Measurements from ENCODE around the gene TMEM37. TPM values are rescaled to one million over a fixed set of nuclear protein-coding genes. Genes with fewer than 3 reads are reported as not detected.

Gene TMEM37
- total RNA-seq, 2 donors from 2014 or later: 12.0 to 16.2 TPM

DNA sequence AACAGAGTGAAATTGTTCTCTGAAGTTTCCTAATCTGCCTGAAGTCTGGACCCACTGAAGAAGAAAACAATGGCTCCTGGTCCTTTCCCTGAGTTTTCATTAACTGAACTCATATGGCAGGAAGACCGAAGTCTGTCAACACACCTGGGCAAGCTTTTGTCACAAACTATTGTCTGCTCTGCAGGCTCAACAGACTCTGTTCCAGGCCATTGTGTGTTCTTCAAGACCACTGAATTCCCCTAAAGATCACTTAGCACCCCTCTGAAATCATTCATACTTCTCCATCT is 6.6 kb upstream of the TMEM37 start:
- Histone ChIP-seq H3K36me3 (ENCODE audit: control insufficient read depth, insufficient read depth, low read length) (no peaks in the 10 kb centered on the region), H3K27me3 (ENCODE audit: control insufficient read depth, insufficient read depth, low read length, poor library complexity, severe bottlenecking) (no peaks in the 10 kb centered on the region), H3K9me3 (ENCODE audit: control insufficient read depth, low read length) (peaks cover 39% of the 10 kb centered on the region), H3K9ac (ENCODE audit: extremely low read depth, low read length, poor library complexity, severe bottlenecking) (no peak overlapping the region), H3K27ac (ENCODE audit: low read depth, low read length) (no peak overlapping the region), H3K4me3 (ENCODE audit: low read length) (no peak overlapping the region), H3K4me1 (ENCODE audit: control insufficient read depth, insufficient read depth, low read length) (peaks cover 6% of the 10 kb centered on the region)
- Mint-ChIP-seq H3K4me1 (peaks cover 46% of the 10 kb centered on the region), H3K9me3 (peaks cover 27% of the 10 kb centered on the region), H3K36me3 (ENCODE audit: low read depth) (peaks cover 6% of the 10 kb centered on the region), H3K4me3 (no peak overlapping the region), H3K27me3 (ENCODE audit: insufficient read depth) (no peaks in the 10 kb centered on the region), H3K27ac (no peak overlapping the region)
- TF ChIP-seq, protein P1, sequence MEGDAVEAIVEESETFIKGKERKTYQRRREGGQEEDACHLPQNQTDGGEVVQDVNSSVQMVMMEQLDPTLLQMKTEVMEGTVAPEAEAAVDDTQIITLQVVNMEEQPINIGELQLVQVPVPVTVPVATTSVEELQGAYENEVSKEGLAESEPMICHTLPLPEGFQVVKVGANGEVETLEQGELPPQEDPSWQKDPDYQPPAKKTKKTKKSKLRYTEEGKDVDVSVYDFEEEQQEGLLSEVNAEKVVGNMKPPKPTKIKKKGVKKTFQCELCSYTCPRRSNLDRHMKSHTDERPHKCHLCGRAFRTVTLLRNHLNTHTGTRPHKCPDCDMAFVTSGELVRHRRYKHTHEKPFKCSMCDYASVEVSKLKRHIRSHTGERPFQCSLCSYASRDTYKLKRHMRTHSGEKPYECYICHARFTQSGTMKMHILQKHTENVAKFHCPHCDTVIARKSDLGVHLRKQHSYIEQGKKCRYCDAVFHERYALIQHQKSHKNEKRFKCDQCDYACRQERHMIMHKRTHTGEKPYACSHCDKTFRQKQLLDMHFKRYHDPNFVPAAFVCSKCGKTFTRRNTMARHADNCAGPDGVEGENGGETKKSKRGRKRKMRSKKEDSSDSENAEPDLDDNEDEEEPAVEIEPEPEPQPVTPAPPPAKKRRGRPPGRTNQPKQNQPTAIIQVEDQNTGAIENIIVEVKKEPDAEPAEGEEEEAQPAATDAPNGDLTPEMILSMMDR (conservative IDR thresholded peaks at IDR 0.05): no peak
- WGBS, 2 experiments (ENCODE audit: insufficient coverage in 1 of 2, insufficient read length in 1 of 2): 86 to 100% methylated on average over 1 of the region's 1 CpG
- DNase-seq: no peak

DNA sequence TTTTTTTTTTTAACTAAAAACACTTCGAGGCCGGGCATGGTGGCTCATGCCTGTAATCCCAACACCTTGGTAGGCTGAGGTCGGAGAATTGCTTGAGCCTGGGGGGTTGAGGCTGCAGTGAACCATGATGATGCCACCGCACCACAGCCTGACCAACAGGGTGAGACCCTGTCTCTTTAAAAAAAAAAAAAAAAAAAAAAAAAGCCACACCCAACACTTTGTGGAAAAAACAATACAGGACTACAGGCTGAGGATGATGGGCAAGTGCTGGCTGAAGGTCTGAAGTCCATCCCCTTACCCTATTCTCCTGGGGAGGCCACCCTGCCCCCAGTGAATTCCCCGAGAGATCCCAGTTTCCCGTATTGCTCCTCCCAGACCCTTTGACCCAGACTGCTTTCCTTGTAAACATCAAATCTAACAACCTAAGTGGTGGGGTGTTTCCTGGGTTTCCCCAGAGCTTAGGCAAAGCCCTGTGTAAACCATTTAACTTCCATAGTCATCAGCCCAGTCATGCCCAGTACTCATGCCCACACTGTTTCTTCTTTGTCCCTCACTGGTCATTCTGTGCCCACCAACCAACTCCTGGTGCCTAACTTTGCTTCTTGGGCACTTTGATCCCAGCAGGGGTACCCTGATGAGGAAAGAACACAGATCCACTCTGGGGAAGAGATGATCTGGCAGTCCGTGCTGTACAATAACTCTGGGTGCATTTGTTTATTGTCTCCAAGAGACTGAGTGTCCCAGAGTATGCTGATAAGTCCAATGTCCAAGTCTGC is 5.8 kb upstream of the TMEM37 start:
- Mint-ChIP-seq H3K36me3 (ENCODE audit: low read depth) (peaks cover 4% of the 10 kb centered on the region), H3K27me3 (ENCODE audit: insufficient read depth) (no peaks in the 10 kb centered on the region), H3K4me3 (no peak overlapping the region), H3K4me1 (peaks cover 53% of the 10 kb centered on the region), H3K9me3 (peaks cover 20% of the 10 kb centered on the region), H3K27ac (no peak overlapping the region)
- no peak for DNase-seq
- H3K9ac ChIP-seq (ENCODE audit: extremely low read depth, low read length, poor library complexity, severe bottlenecking): no peak overlapping the region
- peaks cover 31% of the 10 kb centered on the region for H3K9me3 ChIP-seq (ENCODE audit: control insufficient read depth, low read length)
- TF ChIP-seq, protein P1 (conservative IDR thresholded peaks at IDR 0.05): no peak
- no peaks in the 10 kb centered on the region for H3K27me3 ChIP-seq (ENCODE audit: control insufficient read depth, insufficient read depth, low read length, poor library complexity, severe bottlenecking)
- H3K27ac ChIP-seq (ENCODE audit: low read depth, low read length): no peak overlapping the region
- WGBS, 2 experiments (ENCODE audit: insufficient coverage in 1 of 2, insufficient read length in 1 of 2): 86 to 93% methylated on average over 1 to 7 of the region's 7 CpGs
- H3K4me1 ChIP-seq (ENCODE audit: control insufficient read depth, insufficient read depth, low read length): peaks cover 7% of the 10 kb centered on the region
- H3K36me3 ChIP-seq (ENCODE audit: control insufficient read depth, insufficient read depth, low read length): no peaks in the 10 kb centered on the region
- H3K4me3 ChIP-seq (ENCODE audit: low read length): no peak overlapping the region

DNA sequence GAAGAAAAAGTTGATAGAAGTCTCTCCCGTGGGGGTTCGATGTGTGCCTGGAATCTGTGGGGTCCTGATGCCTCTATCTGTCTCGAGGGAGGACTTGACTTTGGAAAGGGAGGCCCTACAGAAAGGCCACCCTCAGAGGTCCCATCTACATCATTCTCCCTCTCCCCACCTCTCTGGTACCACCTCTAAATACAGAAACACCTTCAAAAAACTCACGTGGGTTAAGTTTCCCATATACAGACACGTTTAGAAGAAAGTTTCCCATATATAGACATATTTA is 5.3 kb upstream of the TMEM37 start:
- Mint-ChIP-seq H3K27me3 (ENCODE audit: insufficient read depth) (no peaks in the 10 kb centered on the region), H3K4me3 (no peak overlapping the region), H3K9me3 (peaks cover 16% of the 10 kb centered on the region), H3K27ac (no peak overlapping the region), H3K36me3 (ENCODE audit: low read depth) (peaks cover 1% of the 10 kb centered on the region), H3K4me1 (peaks cover 53% of the 10 kb centered on the region)
- TF ChIP-seq, protein P1 (conservative IDR thresholded peaks at IDR 0.05): no peak
- Histone ChIP-seq H3K9me3 (ENCODE audit: control insufficient read depth, low read length) (peaks cover 26% of the 10 kb centered on the region), H3K4me3 (ENCODE audit: low read length) (no peak overlapping the region), H3K27ac (ENCODE audit: low read depth, low read length) (no peak overlapping the region), H3K36me3 (ENCODE audit: control insufficient read depth, insufficient read depth, low read length) (no peaks in the 10 kb centered on the region), H3K9ac (ENCODE audit: extremely low read depth, low read length, poor library complexity, severe bottlenecking) (no peak overlapping the region), H3K27me3 (ENCODE audit: control insufficient read depth, insufficient read depth, low read length, poor library complexity, severe bottlenecking) (no peaks in the 10 kb centered on the region), H3K4me1 (ENCODE audit: control insufficient read depth, insufficient read depth, low read length) (peaks cover 7% of the 10 kb centered on the region)
- WGBS, 2 experiments (ENCODE audit: insufficient coverage in 1 of 2, insufficient read length in 1 of 2): 91 to 100% methylated on average over 3 to 5 of the region's 5 CpGs
- no peak for DNase-seq

All from endodermal cell (in vitro differentiated cells).